SK-N-SH (cell line): ENCODE data around the gene GLA.

ENCODE experiments used
- CTCF ChIP-seq: fragments of 200-600 bp; sonication (generic); IDR thresholded peaks from 2 replicates; pipeline ENCODE4 v1.6.1; 2017; ENCODE audit warnings: antibody characterized with exemption, mild to moderate bottlenecking, moderate library complexity
- POLR2AphosphoS5 ChIP-seq: IDR thresholded peaks from 2 replicates; pipeline ENCODE4 v1.6.1; 2012; ENCODE audit warnings: low read depth, low read length
- RCOR1 ChIP-seq: fragments of 150-350 bp; IDR thresholded peaks from 2 replicates; pipeline ENCODE4 v1.6.1; 2017; ENCODE audit warnings: antibody characterized with exemption, low read length
- RFX5 ChIP-seq: IDR thresholded peaks from 2 replicates; pipeline ENCODE4 v1.6.1; 2012; ENCODE audit warnings: mild to moderate bottlenecking, improper control_type of control experiment, low read length
- USF2 ChIP-seq: fragments of 150-350 bp; IDR thresholded peaks from 2 replicates; pipeline ENCODE4 v1.6.1; 2017; ENCODE audit warnings: antibody characterized with exemption, low read length, low read depth, borderline replicate concordance

- no peak for TF ChIP-seq CTCF
- TF ChIP-seq POLR2AphosphoS5: no peak
- TF ChIP-seq RFX5: no peak
- no peak for TF ChIP-seq USF2
- no peak for TF ChIP-seq RCOR1
These were observed 4.3 kb upstream of the GLA start for GRCh38 chrX:101411984-101412383.
